GM23338 (cell line): Measurements from ENCODE around the gene LAMB1. TPM values are rescaled to one million over a fixed set of nuclear protein-coding genes. Genes with fewer than 3 reads are reported as not detected.

Experiments used
- ATAC-seq: fragments of 200-7000 bp; cut with Tn5 transposase; 3 replicates; pipeline ENCODE4 v1.9.1; 2020
- DNase-seq: peaks from one replicate; pipeline ENCODE4 v3.0.0-alpha.2; 2015; ENCODE audit warnings: low spot score
- H2AFZ ChIP-seq: fragments of 200-600 bp; sonication (generic); 2 replicates; pipeline ENCODE4 v1.8.0; 2016; ENCODE audit warnings: antibody characterized with exemption, mild to moderate bottlenecking, moderate library complexity
- H3F3A ChIP-seq: fragments of 200-600 bp; sonication (generic); replicated peaks from 2 replicates; pipeline ENCODE4 v1.8.0; 2017; ENCODE audit warnings: antibody characterized with exemption, mixed run types, low read depth
- H3K27ac ChIP-seq: fragments of 200-600 bp; sonication (generic); 2 replicates; pipeline ENCODE4 v1.6.1; 2016; ENCODE audit warnings: low read depth
- H3K27me3 ChIP-seq: fragments of 200-600 bp; sonication (generic); 2 replicates; pipeline ENCODE4 v1.8.0; 2016; ENCODE audit warnings: mild to moderate bottlenecking, mixed run types, moderate library complexity; ENCODE audit not compliant: insufficient read depth
- H3K36me3 ChIP-seq: fragments of 200-600 bp; sonication (generic); 2 replicates; pipeline ENCODE4 v1.8.0; 2016; ENCODE audit warnings: mild to moderate bottlenecking; ENCODE audit not compliant: insufficient read depth
- H3K4me1 ChIP-seq: fragments of 200-600 bp; sonication (generic); 2 replicates; pipeline ENCODE4 v1.8.0; 2016; ENCODE audit warnings: mild to moderate bottlenecking, moderate library complexity; ENCODE audit not compliant: insufficient read depth
- H3K4me2 ChIP-seq: fragments of 200-600 bp; sonication (generic); 2 replicates; pipeline ENCODE4 v1.7.1; 2017; ENCODE audit warnings: mixed run types
- H3K4me3 ChIP-seq: fragments of 200-600 bp; sonication (generic); 2 replicates; pipeline ENCODE4 v1.6.1; 2016; ENCODE audit warnings: mixed run types
- H3K79me2 ChIP-seq: fragments of 200-600 bp; sonication (generic); replicated peaks from 2 replicates; pipeline ENCODE4 v1.8.0; 2017; ENCODE audit warnings: mild to moderate bottlenecking; ENCODE audit not compliant: insufficient read depth
- H3K9me2 ChIP-seq: fragments of 200-600 bp; sonication (generic); 2 replicates; pipeline ENCODE4 v1.8.0; 2017; ENCODE audit not compliant: insufficient read depth
- H4K20me1 ChIP-seq: fragments of 200-600 bp; sonication (generic); replicated peaks from 2 replicates; pipeline ENCODE4 v1.8.0; 2017; ENCODE audit warnings: mild to moderate bottlenecking; ENCODE audit not compliant: insufficient read depth
- H3K27ac Mint-ChIP-seq: 2 replicates; pipeline ENCODE4 v1.8.0; 2020; ENCODE audit warnings: inconsistent platforms, mild to moderate bottlenecking, moderate library complexity, mixed read lengths
- H3K27me3 Mint-ChIP-seq: 3 replicates; pipeline ENCODE4 v1.8.0; 2022; ENCODE audit warnings: low read depth, mild to moderate bottlenecking, moderate library complexity, mixed read lengths, inconsistent platforms; ENCODE audit not compliant: insufficient read depth, poor library complexity
- H3K36me3 Mint-ChIP-seq: 3 replicates; pipeline ENCODE4 v1.8.0; 2021; ENCODE audit warnings: low read depth, mild to moderate bottlenecking, inconsistent platforms, moderate library complexity, mixed read lengths
- H3K4me1 Mint-ChIP-seq: 3 replicates; pipeline ENCODE4 v1.8.0; 2020; ENCODE audit warnings: mild to moderate bottlenecking, inconsistent platforms, mixed read lengths
- H3K4me3 Mint-ChIP-seq: 3 replicates; pipeline ENCODE4 v1.8.0; 2021; ENCODE audit warnings: moderate library complexity, mild to moderate bottlenecking, inconsistent platforms, mixed read lengths
- H3K9me3 Mint-ChIP-seq: 3 replicates; pipeline ENCODE4 v1.8.0; 2020; ENCODE audit warnings: moderate library complexity, mild to moderate bottlenecking, inconsistent platforms, mixed read lengths
- CREB1 ChIP-seq: fragments of 250-450 bp; sonication (Bioruptor Pico); IDR thresholded peaks from 2 replicates; pipeline ENCODE4 v1.5.0; 2020; ENCODE audit warnings: low read depth, mild to moderate bottlenecking, moderate library complexity
- EZH2 ChIP-seq: fragments of 200-600 bp; sonication (generic); IDR thresholded peaks from one replicate; pipeline ENCODE4 v1.8.0; 2017; ENCODE audit warnings: antibody characterized with exemption, mild to moderate bottlenecking, low read depth; ENCODE audit not compliant: unreplicated experiment
- EZH2phosphoT487 ChIP-seq: fragments of 200-600 bp; sonication (generic); IDR thresholded peaks from one replicate; pipeline ENCODE4 v1.8.1; 2018; ENCODE audit warnings: antibody characterized with exemption; ENCODE audit not compliant: unreplicated experiment
- JUNB ChIP-seq: IDR thresholded peaks from one replicate; pipeline ENCODE4 v1.6.1; 2016; ENCODE audit warnings: antibody characterized with exemption; ENCODE audit not compliant: unreplicated experiment
- NANOG ChIP-seq: IDR thresholded peaks from 2 replicates; pipeline ENCODE4 v1.6.1; 2016; ENCODE audit warnings: antibody characterized with exemption, borderline replicate concordance
- POLR2AphosphoS5 ChIP-seq: IDR thresholded peaks from 2 replicates; pipeline ENCODE4 v1.6.1; 2016; ENCODE audit warnings: antibody characterized with exemption, low read depth
- STAT1 ChIP-seq: IDR thresholded peaks from one replicate; pipeline ENCODE4 v1.6.1; 2016; ENCODE audit warnings: antibody characterized with exemption; ENCODE audit not compliant: unreplicated experiment
- ZNF114 ChIP-seq: fragments of 250-450 bp; sonication (Bioruptor Pico); IDR thresholded peaks from 2 replicates; pipeline ENCODE4 v1.5.0; 2020; ENCODE audit warnings: mild to moderate bottlenecking, moderate library complexity
- ZNF331 ChIP-seq: fragments of 250-450 bp; sonication (Bioruptor Pico); IDR thresholded peaks from 2 replicates; pipeline ENCODE4 v1.5.0; 2020; ENCODE audit warnings: low read depth, mild to moderate bottlenecking, moderate library complexity
- polyA plus RNA-seq: library from polyadenylated mRNA; unstranded; fragments of >200 nt; fragmentation: Nextera tagmentation; extraction: Ambion mirVana; gene quantifications from 2 replicates; pipeline ENCODE4 v1.2.1, GENCODE V29; 2016
- total RNA-seq: library from RNA; depleted of rRNA; stranded (reverse); fragments of >200 nt; shearing (Covaris generic); gene quantifications from 2 replicates; pipeline ENCODE4 v1.2.3, GENCODE V29; 2014
- TF ChIP-seq, protein P1 (sequence below): IDR thresholded peaks from 2 replicates; pipeline ENCODE4 v1.6.1; 2016; ENCODE audit warnings: antibody characterized with exemption
- TF ChIP-seq, protein P2 (sequence below): fragments of 250-450 bp; sonication (Bioruptor Pico); IDR thresholded peaks from 2 replicates; pipeline ENCODE4 v1.5.0; 2020; ENCODE audit warnings: mild to moderate bottlenecking, moderate library complexity
- TF ChIP-seq, protein P3 (sequence below), 2 experiments: fragments of 200-600 bp in 1 of 2; sonication (generic) in 1 of 2; conservative IDR thresholded peaks; 2 replicates each; pipeline versions ENCODE4 v1.5.1 to v1.6.1; 2016 to 2017; ENCODE audit warnings: antibody characterized with exemption in 2 of 2, low read depth in 2 of 2, mild to moderate bottlenecking in 2 of 2, moderate library complexity in 1 of 2
- TF ChIP-seq, protein P4 (sequence below): IDR thresholded peaks from one replicate; pipeline ENCODE4 v1.6.1; 2018; ENCODE audit warnings: antibody characterized with exemption; ENCODE audit not compliant: unreplicated experiment

Gene LAMB1
- total and polyA plus RNA-seq, 2 experiments from 2014 or later: 53.5 to 57.8 TPM

DNA sequence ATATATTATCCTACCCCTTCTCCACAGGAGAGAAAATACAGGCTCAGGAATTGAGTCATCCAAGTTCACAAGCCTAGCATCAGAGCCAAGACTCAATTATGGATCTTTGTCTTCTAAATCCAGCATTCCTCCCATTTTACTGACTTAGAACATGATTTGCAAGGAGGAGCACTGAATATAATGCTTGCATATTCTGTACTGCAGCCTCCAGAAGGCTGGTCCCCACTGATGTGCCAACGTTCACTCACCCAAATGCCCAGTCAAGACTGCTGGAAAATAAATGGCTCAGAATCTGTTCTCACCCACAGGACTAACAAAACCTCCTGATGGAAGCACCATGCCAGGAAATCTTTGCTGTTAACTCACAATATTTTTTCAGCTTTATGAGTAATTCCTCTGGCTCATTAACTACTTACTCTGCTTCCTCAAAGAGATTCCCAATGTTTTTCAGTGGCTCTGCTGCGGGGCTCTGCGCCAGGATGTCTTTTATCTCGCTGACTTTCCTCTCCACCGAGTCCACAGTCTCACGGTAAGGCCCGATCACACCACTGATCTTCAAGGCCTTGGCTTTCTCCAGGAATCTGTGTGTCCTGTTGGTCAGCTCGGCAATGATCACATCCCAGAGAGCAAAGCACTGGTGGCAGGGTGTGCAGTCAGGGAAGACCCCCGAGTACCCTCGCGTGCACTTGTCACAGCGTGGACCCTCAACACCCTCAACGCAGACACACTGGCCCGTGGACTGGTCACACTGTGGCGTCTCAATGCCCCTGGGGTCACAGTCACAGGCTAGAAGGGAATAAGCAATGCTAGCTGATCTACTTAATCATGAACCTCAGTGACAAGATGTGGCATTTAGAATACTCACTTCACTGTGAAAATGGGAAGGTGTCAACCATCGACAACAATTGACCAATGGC, 63.1 kb downstream of the LAMB1 start:
- Mint-ChIP-seq H3K4me1 (peaks cover 30% of the 10 kb centered on the region), H3K4me3 (no peak overlapping the region), H3K9me3 (no peaks in the 10 kb centered on the region), H3K36me3 (peaks cover 5% of the 10 kb centered on the region; the same call in 2 of the 3 replicates), H3K27me3 (no peaks in the 10 kb centered on the region), H3K27ac (no peak overlapping the region)
- H3K79me2 ChIP-seq: no peaks in the 10 kb centered on the region
- H3K27ac ChIP-seq: no peak overlapping the region
- H2AFZ ChIP-seq: no peak overlapping the region
- TF ChIP-seq, protein P1, sequence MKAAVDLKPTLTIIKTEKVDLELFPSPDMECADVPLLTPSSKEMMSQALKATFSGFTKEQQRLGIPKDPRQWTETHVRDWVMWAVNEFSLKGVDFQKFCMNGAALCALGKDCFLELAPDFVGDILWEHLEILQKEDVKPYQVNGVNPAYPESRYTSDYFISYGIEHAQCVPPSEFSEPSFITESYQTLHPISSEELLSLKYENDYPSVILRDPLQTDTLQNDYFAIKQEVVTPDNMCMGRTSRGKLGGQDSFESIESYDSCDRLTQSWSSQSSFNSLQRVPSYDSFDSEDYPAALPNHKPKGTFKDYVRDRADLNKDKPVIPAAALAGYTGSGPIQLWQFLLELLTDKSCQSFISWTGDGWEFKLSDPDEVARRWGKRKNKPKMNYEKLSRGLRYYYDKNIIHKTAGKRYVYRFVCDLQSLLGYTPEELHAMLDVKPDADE: no peak
- TF ChIP-seq, protein P2, sequence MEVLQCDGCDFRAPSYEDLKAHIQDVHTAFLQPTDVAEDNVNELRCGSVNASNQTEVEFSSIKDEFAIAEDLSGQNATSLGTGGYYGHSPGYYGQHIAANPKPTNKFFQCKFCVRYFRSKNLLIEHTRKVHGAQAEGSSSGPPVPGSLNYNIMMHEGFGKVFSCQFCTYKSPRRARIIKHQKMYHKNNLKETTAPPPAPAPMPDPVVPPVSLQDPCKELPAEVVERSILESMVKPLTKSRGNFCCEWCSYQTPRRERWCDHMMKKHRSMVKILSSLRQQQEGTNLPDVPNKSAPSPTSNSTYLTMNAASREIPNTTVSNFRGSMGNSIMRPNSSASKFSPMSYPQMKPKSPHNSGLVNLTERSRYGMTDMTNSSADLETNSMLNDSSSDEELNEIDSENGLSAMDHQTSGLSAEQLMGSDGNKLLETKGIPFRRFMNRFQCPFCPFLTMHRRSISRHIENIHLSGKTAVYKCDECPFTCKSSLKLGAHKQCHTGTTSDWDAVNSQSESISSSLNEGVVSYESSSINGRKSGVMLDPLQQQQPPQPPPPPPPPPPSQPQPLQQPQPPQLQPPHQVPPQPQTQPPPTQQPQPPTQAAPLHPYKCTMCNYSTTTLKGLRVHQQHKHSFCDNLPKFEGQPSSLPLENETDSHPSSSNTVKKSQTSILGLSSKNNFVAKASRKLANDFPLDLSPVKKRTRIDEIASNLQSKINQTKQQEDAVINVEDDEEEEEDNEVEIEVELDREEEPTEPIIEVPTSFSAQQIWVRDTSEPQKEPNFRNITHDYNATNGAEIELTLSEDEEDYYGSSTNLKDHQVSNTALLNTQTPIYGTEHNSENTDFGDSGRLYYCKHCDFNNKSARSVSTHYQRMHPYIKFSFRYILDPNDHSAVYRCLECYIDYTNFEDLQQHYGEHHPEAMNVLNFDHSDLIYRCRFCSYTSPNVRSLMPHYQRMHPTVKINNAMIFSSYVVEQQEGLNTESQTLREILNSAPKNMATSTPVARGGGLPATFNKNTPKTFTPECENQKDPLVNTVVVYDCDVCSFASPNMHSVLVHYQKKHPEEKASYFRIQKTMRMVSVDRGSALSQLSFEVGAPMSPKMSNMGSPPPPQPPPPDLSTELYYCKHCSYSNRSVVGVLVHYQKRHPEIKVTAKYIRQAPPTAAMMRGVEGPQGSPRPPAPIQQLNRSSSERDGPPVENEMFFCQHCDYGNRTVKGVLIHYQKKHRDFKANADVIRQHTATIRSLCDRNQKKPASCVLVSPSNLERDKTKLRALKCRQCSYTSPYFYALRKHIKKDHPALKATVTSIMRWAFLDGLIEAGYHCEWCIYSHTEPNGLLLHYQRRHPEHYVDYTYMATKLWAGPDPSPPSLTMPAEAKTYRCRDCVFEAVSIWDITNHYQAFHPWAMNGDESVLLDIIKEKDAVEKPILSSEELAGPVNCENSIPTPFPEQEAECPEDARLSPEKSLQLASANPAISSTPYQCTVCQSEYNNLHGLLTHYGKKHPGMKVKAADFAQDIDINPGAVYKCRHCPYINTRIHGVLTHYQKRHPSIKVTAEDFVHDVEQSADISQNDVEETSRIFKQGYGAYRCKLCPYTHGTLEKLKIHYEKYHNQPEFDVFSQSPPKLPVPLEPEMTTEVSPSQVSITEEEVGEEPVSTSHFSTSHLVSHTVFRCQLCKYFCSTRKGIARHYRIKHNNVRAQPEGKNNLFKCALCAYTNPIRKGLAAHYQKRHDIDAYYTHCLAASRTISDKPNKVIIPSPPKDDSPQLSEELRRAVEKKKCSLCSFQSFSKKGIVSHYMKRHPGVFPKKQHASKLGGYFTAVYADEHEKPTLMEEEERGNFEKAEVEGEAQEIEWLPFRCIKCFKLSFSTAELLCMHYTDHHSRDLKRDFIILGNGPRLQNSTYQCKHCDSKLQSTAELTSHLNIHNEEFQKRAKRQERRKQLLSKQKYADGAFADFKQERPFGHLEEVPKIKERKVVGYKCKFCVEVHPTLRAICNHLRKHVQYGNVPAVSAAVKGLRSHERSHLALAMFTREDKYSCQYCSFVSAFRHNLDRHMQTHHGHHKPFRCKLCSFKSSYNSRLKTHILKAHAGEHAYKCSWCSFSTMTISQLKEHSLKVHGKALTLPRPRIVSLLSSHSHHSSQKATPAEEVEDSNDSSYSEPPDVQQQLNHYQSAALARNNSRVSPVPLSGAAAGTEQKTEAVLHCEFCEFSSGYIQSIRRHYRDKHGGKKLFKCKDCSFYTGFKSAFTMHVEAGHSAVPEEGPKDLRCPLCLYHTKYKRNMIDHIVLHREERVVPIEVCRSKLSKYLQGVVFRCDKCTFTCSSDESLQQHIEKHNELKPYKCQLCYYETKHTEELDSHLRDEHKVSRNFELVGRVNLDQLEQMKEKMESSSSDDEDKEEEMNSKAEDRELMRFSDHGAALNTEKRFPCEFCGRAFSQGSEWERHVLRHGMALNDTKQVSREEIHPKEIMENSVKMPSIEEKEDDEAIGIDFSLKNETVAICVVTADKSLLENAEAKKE (CRISPR knock-in tag): no peak
- TF ChIP-seq POLR2AphosphoS5 (no peak), ZNF331 (no peak), STAT1 (no peak), JUNB (no peak), EZH2 (no peak), CREB1 (CRISPR knock-in tag) (no peak), EZH2phosphoT487 (no peak), NANOG (no peak), ZNF114 (CRISPR knock-in tag) (no peak)
- TF ChIP-seq, protein P3, sequence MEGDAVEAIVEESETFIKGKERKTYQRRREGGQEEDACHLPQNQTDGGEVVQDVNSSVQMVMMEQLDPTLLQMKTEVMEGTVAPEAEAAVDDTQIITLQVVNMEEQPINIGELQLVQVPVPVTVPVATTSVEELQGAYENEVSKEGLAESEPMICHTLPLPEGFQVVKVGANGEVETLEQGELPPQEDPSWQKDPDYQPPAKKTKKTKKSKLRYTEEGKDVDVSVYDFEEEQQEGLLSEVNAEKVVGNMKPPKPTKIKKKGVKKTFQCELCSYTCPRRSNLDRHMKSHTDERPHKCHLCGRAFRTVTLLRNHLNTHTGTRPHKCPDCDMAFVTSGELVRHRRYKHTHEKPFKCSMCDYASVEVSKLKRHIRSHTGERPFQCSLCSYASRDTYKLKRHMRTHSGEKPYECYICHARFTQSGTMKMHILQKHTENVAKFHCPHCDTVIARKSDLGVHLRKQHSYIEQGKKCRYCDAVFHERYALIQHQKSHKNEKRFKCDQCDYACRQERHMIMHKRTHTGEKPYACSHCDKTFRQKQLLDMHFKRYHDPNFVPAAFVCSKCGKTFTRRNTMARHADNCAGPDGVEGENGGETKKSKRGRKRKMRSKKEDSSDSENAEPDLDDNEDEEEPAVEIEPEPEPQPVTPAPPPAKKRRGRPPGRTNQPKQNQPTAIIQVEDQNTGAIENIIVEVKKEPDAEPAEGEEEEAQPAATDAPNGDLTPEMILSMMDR (conservative IDR thresholded peaks at IDR 0.05; ENCODE audit: low read depth in 2 of 2): no peak
- TF ChIP-seq, protein P4, sequence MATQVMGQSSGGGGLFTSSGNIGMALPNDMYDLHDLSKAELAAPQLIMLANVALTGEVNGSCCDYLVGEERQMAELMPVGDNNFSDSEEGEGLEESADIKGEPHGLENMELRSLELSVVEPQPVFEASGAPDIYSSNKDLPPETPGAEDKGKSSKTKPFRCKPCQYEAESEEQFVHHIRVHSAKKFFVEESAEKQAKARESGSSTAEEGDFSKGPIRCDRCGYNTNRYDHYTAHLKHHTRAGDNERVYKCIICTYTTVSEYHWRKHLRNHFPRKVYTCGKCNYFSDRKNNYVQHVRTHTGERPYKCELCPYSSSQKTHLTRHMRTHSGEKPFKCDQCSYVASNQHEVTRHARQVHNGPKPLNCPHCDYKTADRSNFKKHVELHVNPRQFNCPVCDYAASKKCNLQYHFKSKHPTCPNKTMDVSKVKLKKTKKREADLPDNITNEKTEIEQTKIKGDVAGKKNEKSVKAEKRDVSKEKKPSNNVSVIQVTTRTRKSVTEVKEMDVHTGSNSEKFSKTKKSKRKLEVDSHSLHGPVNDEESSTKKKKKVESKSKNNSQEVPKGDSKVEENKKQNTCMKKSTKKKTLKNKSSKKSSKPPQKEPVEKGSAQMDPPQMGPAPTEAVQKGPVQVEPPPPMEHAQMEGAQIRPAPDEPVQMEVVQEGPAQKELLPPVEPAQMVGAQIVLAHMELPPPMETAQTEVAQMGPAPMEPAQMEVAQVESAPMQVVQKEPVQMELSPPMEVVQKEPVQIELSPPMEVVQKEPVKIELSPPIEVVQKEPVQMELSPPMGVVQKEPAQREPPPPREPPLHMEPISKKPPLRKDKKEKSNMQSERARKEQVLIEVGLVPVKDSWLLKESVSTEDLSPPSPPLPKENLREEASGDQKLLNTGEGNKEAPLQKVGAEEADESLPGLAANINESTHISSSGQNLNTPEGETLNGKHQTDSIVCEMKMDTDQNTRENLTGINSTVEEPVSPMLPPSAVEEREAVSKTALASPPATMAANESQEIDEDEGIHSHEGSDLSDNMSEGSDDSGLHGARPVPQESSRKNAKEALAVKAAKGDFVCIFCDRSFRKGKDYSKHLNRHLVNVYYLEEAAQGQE: no peak
- no peaks in the 10 kb centered on the region for H3K27me3 ChIP-seq
- DNase-seq (no peak), ATAC-seq (no peak)
- no peak overlapping the region for H3K4me3 ChIP-seq
- no peaks in the 10 kb centered on the region for H3K9me2 ChIP-seq
- no peaks in the 10 kb centered on the region for H3F3A ChIP-seq
- no peaks in the 10 kb centered on the region for H4K20me1 ChIP-seq
- H3K36me3 ChIP-seq: peaks cover 10% of the 10 kb centered on the region
- H3K4me2 ChIP-seq: no peak overlapping the region
- peaks cover 31% of the 10 kb centered on the region for H3K4me1 ChIP-seq
